Thoracic aorta (tissue), 2 donors: ENCODE measurements around the gene FMNL2. TPM values are rescaled to one million over a fixed set of nuclear protein-coding genes. Genes with fewer than 3 reads are reported as not detected.

Experiments
- ATAC-seq: fragments of 150-250 bp; one replicate; pipeline ENCODE4 v1.8.0; 2017; ENCODE audit warnings: low read depth; ENCODE audit not compliant: insufficient number of reproducible peaks, low FRiP score
- DNase-seq: peaks from one replicate; pipeline ENCODE4 v3.0.0-alpha.2; 2020; ENCODE audit warnings: low spot score
- H3K27ac ChIP-seq, 2 donors: fragments of 200-600 bp; sonication (generic); 1 replicate in 1 of 2; 2 replicates in 1 of 2; pipeline ENCODE4 v1.5.1; 2016; ENCODE audit warnings: mild to moderate bottlenecking in 2 of 2, moderate library complexity in 2 of 2
- H3K27me3 ChIP-seq: fragments of 200-600 bp; sonication (generic); replicated peaks from 2 replicates; pipeline ENCODE4 v1.6.0; 2016; ENCODE audit warnings: mild to moderate bottlenecking; ENCODE audit not compliant: insufficient read depth
- H3K36me3 ChIP-seq: fragments of 200-600 bp; sonication (generic); one replicate; pipeline ENCODE4 v1.5.1; 2016
- H3K4me1 ChIP-seq, 2 donors: fragments of 200-600 bp; sonication (generic); 1 replicate in 1 of 2; 2 replicates in 1 of 2; pipeline versions ENCODE4 v1.5.1 to v1.6.0; 2016; ENCODE audit warnings: low read depth in 2 of 2, mild to moderate bottlenecking in 1 of 2; ENCODE audit not compliant: control insufficient read depth in 1 of 2
- H3K4me3 ChIP-seq: fragments of 200-600 bp; sonication (generic); 2 replicates; pipeline ENCODE4 v1.5.1; 2016; ENCODE audit warnings: mild to moderate bottlenecking
- H3K9me3 ChIP-seq: fragments of 200-600 bp; sonication (generic); 2 replicates; pipeline ENCODE4 v1.5.1; 2016
- total RNA-seq, 2 donors: library from RNA; depleted of rRNA; stranded (reverse); fragments of >200 nt; gene quantifications; one replicate each; pipeline versions ENCODE4 v1.1.0 to v1.2.3, GENCODE V29; 2016
- TF ChIP-seq, protein P1 (sequence below): fragments of 200-600 bp; sonication (generic); IDR thresholded peaks from one replicate; pipeline ENCODE4 v1.5.1; 2019; ENCODE audit warnings: antibody characterized with exemption

The FMNL2 gene
- total RNA-seq, 2 donors from 2014 or later = 30.6 to 87.0 TPM

DNA sequence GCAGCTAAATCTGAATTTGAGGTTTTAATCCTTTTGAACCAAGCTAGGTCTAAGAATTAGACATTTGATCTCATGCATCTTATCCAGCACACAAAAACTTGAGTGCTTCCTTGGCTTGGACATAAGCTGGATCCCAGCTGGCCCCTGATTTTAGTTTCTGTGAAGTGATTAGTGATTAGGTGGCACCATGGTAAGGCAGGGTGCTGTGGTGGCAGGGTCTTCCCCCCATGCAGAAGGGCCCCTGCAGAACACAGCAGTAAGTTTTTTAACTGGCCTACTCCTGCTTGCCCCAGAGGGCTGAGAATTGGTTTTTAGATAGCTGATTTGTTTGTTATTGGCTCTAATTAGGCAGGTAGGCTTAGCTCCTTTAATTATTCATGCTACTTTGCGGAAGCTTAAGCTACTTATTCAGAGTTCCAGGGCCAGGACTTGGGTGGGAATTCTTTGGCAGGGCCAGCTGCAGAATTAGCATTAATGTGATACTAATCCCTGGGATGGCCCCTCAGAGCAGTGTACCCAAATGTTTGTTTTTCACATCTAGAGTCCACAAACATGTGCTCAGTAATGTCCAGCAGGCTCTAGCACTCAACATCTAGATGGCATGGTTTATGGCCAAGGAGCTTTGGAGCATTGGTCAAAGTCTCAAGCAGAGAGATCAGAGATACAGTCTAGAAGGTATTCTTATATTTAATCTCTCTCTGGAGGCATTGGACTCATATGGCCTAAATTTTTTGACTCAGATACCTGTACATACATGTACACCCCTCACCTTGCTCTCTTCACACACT lies 99.6 kb downstream of the FMNL2 start:
- H3K4me3 ChIP-seq = no peak overlapping the region
- H3K27me3 ChIP-seq = no peaks in the 10 kb centered on the region
- H3K9me3 ChIP-seq = no peaks in the 10 kb centered on the region
- TF ChIP-seq, protein P1, sequence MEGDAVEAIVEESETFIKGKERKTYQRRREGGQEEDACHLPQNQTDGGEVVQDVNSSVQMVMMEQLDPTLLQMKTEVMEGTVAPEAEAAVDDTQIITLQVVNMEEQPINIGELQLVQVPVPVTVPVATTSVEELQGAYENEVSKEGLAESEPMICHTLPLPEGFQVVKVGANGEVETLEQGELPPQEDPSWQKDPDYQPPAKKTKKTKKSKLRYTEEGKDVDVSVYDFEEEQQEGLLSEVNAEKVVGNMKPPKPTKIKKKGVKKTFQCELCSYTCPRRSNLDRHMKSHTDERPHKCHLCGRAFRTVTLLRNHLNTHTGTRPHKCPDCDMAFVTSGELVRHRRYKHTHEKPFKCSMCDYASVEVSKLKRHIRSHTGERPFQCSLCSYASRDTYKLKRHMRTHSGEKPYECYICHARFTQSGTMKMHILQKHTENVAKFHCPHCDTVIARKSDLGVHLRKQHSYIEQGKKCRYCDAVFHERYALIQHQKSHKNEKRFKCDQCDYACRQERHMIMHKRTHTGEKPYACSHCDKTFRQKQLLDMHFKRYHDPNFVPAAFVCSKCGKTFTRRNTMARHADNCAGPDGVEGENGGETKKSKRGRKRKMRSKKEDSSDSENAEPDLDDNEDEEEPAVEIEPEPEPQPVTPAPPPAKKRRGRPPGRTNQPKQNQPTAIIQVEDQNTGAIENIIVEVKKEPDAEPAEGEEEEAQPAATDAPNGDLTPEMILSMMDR = no peak
- H3K36me3 ChIP-seq = no peaks in the 10 kb centered on the region
- ATAC-seq (no peak), DNase-seq (no peak)
- peaks cover 11 to 45% of the 10 kb centered on the region in 2 donors for H3K4me1 ChIP-seq
- no peak overlapping the region for H3K27ac ChIP-seq

- no peaks in the 10 kb centered on the region for H3K27me3 ChIP-seq
- no peak overlapping the region for H3K27ac ChIP-seq
- no peak overlapping the region for H3K4me3 ChIP-seq
- peaks cover 9 to 43% of the 10 kb centered on the region in 2 donors for H3K4me1 ChIP-seq
- DNase-seq = no peak
- ATAC-seq = no peak
- H3K36me3 ChIP-seq = no peaks in the 10 kb centered on the region
- no peaks in the 10 kb centered on the region for H3K9me3 ChIP-seq
- TF ChIP-seq, protein P1 = no peak
Observed at GRCh38 chr2:152436148-152436547, 101.2 kb downstream of the FMNL2 start.

DNA sequence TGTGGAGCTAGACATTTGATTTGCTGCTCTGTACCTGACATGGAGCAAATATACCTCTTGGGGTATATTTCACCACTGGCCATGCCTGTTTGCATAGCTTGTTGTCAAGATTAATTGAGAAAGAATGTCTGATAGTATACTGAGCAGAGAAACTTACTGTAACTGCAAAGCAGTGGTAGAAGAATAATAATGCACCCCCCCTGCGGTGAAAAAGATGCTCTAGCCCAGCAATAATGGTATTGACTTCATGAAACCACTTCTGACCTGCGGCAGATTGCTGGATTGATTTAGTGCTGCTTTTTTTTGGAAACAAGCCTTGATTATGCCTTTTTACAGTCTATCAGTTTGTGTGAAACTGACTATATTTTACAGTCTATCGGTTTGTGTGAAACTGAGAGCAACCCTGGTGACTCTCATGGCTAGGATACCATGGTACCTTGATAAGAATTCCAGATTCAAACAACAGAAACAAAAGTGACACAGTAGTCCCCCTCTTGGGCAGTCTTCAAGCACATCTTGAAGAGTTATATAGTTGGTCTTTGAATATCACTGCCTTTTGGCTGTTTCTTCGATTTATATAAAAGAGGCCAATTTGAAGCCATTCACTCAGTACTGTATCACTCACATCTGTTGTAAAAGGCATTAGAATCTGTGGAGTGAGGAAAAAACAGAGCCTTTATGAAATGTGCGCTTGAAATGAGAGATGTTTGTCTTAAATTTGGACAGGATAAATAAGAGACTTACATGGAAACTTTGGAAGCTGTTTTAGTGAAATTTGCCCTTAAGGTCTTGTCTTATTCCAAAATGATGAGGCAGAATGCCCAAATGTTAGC lies 102.5 kb downstream of the FMNL2 start:
- H3K4me3 ChIP-seq = no peak overlapping the region
- DNase-seq (no peak), ATAC-seq (no peak)
- H3K27me3 ChIP-seq = no peaks in the 10 kb centered on the region
- no peaks in the 10 kb centered on the region for H3K36me3 ChIP-seq
- H3K9me3 ChIP-seq = no peaks in the 10 kb centered on the region
- H3K27ac ChIP-seq = no peak overlapping the region
- peaks cover 8 to 37% of the 10 kb centered on the region in 2 donors for H3K4me1 ChIP-seq
- TF ChIP-seq, protein P1 = no peak

GRCh38 chr2:152440049-152440448 lies 105.1 kb downstream of the FMNL2 start:
- H3K9me3 ChIP-seq = no peaks in the 10 kb centered on the region
- no peak overlapping the region for H3K4me3 ChIP-seq
- no peaks in the 10 kb centered on the region for H3K36me3 ChIP-seq
- DNase-seq = no peak
- no peak for ATAC-seq
- TF ChIP-seq, protein P1 = no peak
- H3K27ac ChIP-seq = no peak overlapping the region
- H3K27me3 ChIP-seq = no peaks in the 10 kb centered on the region
- peaks cover 16 to 44% of the 10 kb centered on the region in 2 donors for H3K4me1 ChIP-seq

DNA sequence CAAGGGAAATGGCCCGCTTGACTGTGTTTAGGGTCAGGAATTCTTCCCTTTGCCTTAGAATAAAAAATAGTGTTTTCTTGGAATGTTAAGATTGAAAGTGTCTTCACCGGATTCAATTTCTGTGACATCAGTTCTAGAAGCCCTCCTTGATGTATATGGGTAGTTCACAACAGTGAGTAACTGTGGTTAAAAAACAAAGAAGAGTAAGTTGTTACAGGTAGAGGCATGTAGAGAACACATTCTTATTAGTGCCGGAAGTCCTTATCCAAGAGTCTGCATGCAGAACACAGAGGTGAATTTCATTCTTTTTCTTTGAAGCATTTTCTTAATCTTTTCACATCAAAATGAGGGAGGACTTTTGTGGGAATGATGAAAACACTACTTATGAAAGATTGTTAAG lies 105.5 kb downstream of the FMNL2 start:
- DNase-seq (no peak), ATAC-seq (no peak)
- no peak overlapping the region for H3K4me3 ChIP-seq
- H3K27me3 ChIP-seq = no peaks in the 10 kb centered on the region
- TF ChIP-seq, protein P1 = no peak
- H3K9me3 ChIP-seq = no peaks in the 10 kb centered on the region
- no peak overlapping the region for H3K27ac ChIP-seq
- peaks cover 18 to 48% of the 10 kb centered on the region in 2 donors for H3K4me1 ChIP-seq
- H3K36me3 ChIP-seq = no peaks in the 10 kb centered on the region
